Stimulated activated naive CD4-positive, alpha-beta T cell (primary cell): ENCODE results near the gene TMEM97.
A peak's percentile ranks its signal among the peaks of the same experiment; 100 is the strongest.
"Not testable (repeated sequence)": the region's sequence is repeated elsewhere in the genome, so short reads cannot be mapped to it uniquely, and the experiment has no call there.

ENCODE experiments used
- DNase-seq, 6 experiments: peaks; one replicate each; lab custom pipeline; 2025; lab: John Stamatoyannopoulos, UW

Gene TMEM97

DNA sequence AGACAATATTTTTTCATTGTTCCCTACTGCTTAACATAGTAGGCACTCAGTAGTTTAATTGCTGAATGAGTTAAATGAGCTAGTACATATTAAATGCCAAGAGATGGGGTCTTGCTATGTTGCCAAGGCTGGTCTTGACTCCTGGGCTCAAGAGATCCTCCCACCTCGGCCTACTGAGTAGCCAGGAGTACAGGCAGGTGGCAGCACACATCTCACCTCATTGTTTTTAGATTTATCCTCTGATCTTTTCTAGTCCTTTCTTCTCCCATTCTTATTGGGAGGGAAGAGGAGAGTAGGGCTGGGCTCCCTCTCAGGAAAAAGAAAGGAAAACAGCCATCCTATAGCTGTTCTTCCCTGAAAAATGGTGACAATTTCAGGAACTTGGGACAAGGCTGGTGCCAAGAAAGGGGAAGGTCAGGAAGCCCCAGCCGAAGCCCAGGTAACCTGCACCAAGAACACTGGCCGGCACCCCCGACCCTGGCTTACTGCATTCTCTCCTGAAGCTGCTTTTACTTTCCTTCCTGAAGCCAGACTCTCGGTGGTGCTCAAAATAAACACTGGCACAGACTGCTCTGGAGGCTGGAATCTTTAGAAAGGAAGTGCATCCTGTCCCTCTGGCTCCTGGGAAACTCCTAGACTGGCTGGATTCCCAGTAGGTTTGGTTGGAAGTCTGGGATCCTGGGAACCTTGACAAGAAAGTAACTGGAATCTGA is 19.2 kb downstream of the TMEM97 start:
- no peak for DNase-seq

DNA sequence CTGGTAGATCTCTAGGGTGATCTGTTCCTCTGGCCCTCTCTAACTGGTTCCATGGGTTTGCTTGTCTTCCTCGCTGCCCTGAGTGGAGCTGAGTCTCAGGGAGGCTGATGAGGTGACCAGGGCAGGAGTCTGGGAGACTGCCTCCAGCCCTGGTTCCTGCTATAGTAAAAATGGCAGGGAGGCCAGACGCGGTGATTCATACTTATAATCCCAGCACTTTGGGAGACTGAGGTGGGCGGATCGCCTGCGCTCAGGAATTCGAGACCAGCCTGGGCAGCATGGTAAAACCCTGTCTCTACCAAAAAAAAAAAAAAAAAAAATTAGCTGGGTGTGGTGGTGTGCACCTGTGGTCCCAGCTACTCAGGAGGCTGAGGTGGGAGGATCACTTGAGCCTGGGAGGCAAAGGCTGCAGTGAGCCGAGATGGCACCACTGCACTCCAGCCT is 19.8 kb downstream of the TMEM97 start:
- not testable (repeated sequence) for DNase-seq

DNA sequence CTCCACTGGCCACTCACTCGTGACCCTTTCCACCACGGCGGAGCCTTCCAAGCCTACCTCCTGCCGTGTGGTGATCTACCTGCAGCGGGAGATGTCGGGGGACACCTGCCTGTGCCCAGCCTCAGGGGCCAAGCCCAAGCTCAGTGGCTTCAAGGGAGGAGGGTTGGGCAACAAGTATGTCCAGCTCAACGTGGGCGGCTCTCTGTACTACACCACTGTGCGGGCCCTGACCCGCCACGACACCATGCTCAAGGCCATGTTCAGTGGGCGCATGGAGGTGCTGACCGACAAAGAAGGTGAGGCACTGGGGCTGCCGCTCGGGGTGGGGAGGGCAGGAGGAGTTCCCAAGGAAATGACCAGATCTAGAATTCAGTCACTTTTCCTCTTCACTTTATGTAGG is 20.4 kb downstream of the TMEM97 start:
- DNase-seq: no peak

DNA sequence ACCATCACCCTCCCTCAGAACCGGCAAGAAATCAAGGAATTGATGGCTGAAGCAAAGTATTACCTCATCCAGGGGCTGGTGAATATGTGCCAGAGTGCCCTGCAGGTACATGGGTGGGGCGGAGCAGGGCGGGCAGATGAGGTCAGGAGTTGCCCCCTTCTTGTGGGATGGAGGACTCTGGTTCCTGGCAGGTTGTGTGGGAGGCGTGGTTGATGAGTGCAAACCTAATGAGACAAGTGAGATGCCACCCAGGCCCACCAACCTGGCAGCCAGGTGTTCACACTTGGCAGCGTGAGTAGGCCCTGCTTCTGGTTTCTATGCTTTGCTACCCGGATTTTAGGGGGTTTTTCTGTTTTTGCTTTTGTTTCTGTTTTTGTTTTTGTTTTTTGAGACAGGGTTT is 21.4 kb downstream of the TMEM97 start:
- no peak for DNase-seq

DNA sequence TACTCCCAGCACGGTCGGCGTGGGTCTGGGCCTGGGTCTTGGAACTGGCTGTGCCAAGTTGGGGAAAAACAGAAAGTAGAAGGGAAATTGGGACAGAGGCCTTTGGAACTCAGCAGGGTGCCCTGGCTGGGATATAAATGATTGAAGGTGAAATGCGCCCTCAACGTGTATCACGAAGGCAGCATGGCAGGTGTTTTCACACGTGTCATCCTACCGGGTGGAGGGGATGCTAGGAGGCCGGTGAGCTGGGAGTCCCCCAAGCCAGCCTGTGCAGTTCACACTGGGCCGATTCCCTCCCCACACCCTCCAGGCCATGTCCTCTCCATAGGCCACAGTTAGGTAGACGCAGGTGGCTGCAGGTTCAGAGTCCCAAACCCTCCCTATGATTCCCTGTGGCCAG is 22.5 kb downstream of the TMEM97 start:
- no peak for DNase-seq

DNA sequence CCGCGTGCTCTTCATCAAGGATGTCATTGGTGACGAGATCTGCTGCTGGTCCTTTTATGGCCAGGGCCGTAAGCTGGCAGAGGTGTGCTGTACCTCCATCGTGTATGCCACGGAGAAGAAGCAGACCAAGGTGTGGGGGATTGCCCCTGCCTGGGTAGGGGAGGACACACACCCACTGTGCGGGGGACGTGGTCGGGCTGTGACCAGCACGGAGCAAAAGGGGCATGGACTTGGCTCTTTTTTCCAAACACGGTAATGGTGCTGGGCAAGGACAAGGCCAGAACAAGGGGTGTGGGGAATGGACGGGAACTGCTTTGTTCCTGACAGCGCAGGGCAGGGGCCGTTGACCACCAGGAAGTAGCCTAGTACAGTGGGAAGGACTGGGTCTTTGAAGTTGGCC is 23.3 kb downstream of the TMEM97 start:
- no peak for DNase-seq

DNA sequence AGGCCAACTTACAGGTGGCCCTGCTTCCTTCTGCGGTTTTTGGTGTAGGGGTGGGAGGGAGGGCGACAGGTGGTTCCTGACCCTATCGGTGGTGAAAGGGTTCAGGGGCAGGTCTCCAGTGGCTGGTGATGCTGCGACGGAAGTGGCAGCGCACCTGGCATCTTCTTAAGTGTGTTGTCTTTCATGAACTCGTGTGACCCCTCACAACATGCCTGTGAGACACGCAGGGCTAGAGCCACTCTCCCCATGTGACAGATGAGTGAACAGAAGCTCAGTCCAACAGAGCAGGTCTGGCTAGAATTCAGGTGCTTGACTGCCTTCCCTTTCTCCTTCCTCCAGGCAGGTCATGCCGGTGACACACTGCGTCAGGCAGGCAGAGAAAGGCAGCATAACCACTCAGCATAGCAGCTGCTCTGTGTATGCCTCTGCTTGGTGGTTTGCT is 24.5 kb downstream of the TMEM97 start:
- DNase-seq: no peak

DNA sequence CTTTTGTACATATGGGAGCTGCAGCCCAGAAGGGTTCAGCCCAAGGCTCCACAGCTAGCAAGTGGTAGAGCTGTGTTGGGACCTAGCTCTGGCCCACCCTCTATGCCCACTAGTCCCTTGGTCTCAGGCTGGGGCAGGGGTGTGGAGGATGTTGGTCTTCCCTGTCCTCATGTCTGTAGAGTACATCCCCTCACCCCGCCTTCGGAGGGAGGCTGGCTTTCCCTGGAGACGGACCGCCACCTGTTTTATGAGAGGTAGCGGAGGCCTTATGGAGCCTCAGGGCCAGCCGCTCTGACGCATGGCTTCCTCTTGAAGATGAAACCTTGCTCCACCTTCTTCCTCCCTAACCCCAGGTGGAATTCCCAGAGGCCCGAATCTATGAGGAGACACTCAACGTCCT is 25.0 kb downstream of the TMEM97 start:
- no peak for DNase-seq

DNA sequence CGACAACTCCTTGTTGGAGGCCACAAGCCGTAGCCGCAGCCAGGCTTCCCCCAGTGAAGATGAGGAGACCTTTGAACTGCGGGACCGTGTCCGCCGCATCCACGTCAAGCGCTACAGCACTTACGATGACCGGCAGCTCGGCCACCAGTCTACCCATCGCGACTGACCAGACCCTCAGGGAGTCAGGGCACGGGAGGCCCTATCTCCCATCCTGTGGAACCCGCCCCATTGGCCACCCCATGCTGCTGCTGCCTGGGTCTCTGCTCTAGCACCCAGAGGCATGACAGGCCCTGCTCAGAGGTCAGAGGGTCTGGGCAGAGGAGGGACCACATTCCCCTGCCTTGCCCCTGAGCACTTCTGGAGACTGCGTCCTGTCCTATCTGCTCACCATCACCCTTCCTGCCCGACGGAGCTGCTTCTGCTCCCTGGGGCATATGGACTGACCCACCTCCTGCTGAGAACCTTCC is 25.5 kb downstream of the TMEM97 start:
- no peak for DNase-seq

DNA sequence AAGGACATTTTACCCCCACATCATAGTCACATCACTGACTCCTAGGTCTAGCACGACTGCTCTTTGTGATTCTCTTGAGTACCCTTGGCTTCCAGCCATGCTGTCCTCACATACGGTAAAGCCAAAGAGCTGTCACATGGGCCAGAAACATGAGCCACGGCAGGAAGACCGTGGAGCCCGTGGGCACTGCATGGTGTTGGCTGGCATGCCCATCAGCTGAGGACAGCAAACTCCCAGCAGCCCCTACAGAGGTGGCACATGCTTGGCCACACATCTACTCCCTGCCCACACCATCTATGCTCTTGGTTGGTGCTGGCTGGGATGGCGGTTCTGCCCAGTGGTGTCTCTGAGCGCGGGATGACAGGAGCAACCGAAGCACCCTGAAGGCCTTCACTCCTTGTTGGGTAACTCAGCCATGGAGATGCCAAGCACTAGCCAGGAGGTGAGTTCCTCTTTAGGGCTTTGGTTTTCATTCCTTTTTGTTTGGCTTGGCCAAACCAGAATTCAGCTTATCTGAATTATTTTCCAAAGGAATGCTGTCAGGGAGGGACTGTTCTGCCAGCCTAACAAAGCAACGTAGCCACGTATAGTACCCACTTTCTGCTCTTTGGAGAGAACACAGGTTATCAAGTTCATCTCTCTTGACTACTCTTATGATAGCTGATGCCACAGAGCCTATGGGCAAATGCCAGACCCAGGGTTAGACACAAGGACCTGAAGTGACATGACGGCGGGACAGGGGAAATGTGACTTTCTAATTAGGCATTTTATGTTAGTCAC is 26.6 kb downstream of the TMEM97 start:
- DNase-seq: no peak

DNA sequence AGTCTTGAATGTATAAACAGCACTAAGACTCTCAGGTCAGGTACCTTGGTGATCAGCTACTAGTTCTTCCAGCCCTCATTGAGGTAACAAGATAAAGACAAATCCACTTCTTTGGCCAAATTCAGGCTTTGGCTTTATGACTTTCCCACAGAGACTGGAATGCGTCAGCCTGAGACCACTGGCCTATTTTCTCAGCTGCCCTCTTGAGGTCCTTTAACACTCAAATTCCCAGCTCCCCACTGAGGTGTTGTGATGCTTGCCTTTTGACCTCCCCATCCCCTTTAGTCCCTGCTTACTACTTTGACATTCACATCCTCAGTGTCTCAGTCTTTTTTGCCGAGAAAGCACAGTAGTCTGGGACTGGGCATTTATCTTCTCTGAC is 27.2 kb downstream of the TMEM97 start:
- DNase-seq: no peak

DNA sequence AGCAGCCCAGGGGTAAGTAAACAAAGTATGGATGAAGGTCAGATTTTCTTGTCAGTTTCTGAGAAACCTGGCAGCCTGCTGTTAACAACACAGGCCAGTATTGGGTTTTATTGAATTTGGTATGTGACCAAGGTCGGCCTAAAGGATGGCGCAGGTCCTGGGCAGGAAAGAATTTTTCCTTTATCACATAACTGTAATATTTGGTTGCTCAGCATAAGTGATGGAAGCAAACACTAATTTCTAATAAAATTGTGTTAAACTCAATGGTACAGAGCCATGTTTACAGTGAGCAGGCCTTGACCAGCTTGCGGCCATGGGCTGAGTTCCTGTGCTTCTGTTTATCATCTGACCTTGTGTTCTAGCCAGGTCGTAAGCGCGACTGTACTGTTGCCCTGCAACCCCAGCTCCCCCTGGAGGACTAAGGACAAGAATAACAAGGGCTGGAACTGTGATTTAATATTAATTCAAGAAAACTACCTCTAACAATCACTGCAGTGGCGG is 27.8 kb downstream of the TMEM97 start:
- no peak for DNase-seq

DNA sequence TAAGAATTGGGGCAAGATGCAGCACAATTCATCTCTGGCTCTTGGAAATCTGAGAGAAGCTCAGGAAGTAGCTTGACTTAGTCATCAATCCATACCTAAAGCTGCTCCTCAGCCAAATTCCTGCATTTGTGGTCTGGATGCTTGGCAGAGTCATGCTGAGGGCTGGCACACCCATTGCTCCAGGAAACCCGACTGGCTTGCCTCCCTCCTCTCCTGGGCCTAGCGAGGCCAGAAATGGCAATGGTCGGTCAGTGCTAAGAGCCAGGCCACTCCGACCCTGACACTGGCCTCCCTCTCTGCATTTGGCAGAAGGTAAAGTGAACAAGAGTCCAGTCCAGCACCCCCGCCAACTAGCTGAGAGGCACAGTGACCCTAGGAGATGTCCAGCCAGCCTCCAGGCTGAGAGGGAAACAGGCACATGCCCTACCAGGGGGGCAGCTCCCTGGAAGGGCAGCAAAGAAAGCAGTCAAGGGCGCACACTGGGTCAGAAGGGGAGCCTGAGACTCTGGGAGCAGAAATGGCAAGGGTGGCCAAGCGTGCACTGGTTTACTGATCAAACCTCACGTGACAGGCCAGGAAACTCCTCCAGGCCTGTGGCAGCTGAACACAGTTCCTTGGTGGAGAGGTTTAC is 28.4 kb downstream of the TMEM97 start:
- DNase-seq: no peak

DNA sequence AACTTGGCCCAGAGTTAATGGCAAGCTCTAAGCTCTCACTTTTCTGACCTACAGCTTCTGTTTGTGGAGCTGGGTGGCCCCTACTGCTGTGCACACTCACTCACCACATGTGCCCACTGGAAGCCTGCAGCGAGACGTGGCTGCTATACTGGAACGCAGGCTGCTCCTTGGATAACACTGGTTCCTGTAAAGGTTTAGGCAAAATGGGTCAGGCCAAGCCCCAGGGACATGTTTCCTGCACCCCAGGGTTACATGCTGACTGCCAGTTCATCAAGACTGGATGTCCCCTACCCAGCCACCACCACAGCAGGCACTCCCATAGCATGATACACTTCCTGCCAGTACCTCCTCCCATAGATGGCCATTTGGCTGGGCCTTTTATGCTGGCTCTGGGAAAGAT is 30.0 kb downstream of the TMEM97 start:
- no peak for DNase-seq

DNA sequence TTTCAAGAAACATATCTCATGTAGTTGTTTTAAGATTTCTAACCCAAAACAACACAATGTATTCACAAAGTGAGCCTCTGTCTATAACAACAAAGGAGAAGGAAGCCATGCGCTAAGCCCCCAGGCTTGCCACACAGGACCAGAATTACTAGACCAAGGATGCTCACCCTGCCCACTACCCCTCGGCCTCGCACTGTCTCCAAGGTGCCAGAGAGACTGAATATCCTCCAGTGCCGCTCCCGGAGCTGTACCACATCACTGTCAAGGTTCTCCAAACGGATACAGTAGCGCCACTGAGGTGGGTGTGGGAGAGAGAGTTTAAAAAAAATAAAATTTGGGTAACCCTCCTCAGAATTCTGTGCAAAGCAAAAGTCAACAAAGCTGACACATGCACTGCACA is 31.3 kb downstream of the TMEM97 start:
- DNase-seq: no peak

DNA sequence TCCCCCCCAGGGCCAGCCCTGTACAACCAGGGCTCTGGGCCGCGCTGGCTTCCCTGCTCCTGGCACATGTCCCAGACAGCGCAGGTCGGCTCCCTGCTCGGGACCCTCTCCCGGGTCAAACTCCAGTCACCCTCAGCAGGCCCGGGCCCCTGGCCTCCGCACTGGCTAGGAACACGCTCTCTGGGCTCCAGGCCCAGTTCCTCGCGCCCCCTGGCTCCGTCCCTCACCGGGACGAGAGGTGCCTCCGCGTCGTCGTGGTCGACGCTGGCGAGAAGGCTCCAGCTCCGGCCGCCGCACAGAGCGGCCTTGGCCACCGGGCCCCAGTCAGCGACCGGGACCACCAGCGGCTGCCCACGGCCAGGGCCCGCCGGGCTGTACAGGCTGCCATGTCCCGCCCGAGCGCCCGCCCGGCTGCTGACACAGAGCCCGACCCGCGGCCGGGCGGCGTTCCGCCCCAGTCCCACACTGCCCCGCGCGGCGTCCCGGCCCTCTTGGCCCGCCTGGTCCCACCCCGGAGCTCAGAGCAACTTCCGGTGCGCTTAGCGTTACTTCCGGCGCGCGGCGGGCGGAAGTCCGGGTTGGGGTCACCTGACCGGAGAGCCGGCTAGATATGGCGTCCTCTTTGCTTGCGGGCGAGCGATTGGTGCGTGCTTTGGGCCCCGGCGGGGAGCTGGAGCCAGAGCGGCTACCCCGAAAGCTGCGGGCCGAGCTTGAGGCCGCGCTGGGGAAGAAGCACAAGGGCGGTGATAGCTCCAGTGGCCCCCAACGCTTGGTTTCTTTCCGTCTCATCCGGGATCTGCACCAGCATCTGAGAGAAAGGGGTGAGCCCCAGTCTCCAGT is 38.3 kb downstream of the TMEM97 start, which contains the start of gene POLDIP2:
POLDIP2 (minus strand) TSS at position 467 of the 840 bp plus-strand sequence; CDS start at position 388, 79 bp downstream.
- DNase-seq: peak; percentile 91 to 95 (median 92)

DNA sequence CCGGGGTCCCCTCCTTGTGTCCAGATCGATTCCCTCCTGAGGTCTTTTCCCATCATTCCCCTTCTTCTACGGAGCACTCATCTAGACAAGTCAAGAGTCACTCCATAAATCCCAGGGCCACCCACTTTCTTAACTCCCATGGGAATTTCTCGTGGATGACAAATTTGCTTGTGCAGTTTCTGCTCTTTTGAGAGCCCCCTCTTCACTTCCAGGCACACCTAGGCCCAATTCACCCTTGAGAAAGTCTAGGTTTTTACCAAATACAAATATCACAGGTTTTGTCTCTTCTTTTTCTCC is 38.8 kb downstream of the TMEM97 start:
- no peak for DNase-seq

DNA sequence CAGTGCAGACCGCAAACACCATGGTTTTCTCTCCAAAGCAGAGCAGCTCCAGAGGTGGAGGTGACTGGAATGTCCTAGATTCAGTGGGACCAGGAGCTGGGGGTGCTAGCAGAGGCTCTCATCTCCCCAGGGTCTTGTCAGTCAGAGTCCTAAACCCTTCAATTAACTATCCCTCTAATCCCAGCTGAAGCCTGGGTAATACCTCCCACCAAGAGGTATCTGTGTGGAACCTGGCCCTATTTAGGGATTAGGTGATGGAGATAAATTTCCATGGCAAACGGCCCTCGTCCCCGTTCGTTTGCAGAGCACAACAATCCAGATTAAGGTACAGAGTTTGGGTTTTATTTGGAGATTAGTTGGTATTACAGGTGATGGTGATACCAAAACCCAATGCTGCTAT is 44.2 kb downstream of the TMEM97 start:
- no peak for DNase-seq

DNA sequence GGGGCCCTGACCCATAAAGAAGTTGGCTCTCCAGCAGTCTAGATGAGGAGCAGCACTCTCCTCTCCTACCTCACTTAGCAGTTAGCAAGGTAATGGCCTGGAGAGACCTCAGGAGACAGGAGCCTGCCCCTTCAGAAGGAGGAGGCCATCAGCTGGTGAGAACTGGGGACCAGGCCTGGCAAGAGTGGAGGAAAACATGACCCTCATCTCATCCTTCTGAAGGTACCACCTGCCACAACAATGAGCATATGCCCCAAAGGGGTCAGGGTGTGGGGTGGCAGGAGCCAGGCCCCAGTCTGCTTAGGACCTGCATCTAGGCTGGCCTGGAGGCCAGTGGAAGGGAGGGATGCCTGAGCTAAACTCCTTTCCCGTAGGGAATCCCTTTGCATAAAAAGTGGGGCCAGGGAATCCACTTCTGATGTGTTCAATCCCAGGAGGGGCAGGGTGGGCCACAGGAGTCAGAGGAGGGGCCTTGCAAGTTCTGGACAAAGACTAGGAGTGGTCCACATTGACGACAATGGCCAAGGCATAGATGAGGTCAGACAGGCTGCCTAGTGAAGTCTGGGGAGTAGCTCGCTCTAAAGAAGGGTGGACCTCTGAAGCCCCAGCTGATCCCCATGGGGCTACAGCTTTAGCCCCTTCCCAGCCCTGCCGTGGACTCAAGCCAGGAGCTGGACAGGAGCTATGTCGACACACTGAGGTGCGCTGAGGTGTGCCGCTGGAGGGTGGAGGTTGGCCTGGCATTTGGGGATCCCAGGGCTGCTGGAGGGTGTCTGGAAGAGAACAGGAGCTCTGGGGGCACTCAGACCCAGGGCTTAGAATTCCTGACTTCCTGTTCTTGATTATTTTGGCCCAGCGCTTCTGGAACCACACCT is 45.0 kb downstream of the TMEM97 start:
- DNase-seq: no peak

DNA sequence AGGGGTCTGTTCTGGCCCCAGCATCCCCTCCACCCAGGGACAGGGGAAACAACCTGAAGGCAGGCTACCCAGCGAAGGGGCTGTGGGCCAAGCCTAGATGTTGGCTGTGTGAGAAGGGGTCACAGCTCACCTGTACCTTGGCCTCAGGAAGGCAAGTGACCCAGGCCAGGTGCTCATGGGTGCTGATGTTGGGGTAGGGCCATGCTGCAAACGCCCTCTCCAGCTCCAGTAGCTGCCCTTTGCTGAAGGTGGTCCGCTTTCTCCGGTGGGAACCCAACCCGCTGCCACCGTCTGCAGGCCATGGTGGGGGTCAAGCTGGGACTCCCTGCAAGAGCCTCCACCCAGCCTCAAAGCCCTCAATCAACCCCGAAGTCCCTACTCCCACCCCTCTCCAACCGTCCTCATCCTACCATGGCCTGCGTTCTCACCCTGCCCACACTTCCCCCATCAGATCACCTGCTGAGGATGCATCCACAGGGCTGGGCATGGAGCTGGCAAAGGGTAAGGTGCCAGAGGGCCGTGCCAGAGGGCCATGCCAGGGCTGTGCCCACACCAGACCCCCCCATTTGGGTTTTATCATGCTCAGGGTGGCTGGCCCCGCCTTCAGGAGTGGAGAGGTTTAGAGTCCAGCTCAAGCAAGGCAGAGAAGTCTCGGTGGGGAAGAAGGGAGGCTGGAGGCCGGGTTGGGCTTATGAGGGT is 45.8 kb downstream of the TMEM97 start, which contains the start of gene SEBOX:
SEBOX (minus strand) TSS at position 535 of the 699 bp plus-strand sequence; CDS start at position 487, 48 bp downstream.
- no peak for DNase-seq
